ENCODE measurements around the gene NEXN. TPM values are rescaled to one million over a fixed set of nuclear protein-coding genes. Genes with fewer than 3 reads are reported as not detected.

The NEXN gene
- total RNA-seq, 1 experiment from 2014 or later = 0.15 TPM

GRCh38 chr1:77850082-77850481, 38.3 kb upstream of the NEXN start:
- H3K4me3 ChIP-seq (replicated peaks in 1 of 2; ENCODE audit: low read depth in 1 of 2, low read length in 2 of 2) = no peak overlapping the region
- TF ChIP-seq CEBPB (IDR thresholded peaks at IDR 0.05; ENCODE audit: low read depth) (no peak), SIN3A (IDR thresholded peaks at IDR 0.05; ENCODE audit: low read depth) (no peak), ZFX (IDR thresholded peaks at IDR 0.05) (no peak), ZNF274 (IDR thresholded peaks at IDR 0.05; ENCODE audit: low read depth, low read length) (no peak), FOSL1 (IDR thresholded peaks at IDR 0.05; ENCODE audit: low read depth) (no peak), ZBTB33 (IDR thresholded peaks at IDR 0.05; ENCODE audit: extremely low read depth, insufficient replicate concordance, low read length) (no peak), POLR2A (IDR thresholded peaks at IDR 0.05; ENCODE audit: borderline replicate concordance, extremely low read depth, insufficient read depth, insufficient read length) (no peak), TCF7L2 (IDR thresholded peaks at IDR 0.05; ENCODE audit: borderline replicate concordance, extremely low read depth, insufficient read depth, insufficient read length) (no peak), EGR1 (IDR thresholded peaks at IDR 0.05; ENCODE audit: low read depth) (no peak), SP1 (IDR thresholded peaks at IDR 0.05; ENCODE audit: low read depth) (no peak), EZH2phosphoT487 (IDR thresholded peaks at IDR 0.05; ENCODE audit: borderline replicate concordance) (no peak), EZH2 (IDR thresholded peaks at IDR 0.05) (no peak), ELF1 (IDR thresholded peaks at IDR 0.05; ENCODE audit: borderline replicate concordance, low read depth) (no peak), POLR2AphosphoS5 (IDR thresholded peaks at IDR 0.05; ENCODE audit: low read depth, low read length) (no peak)
- TF ChIP-seq, protein P1, sequence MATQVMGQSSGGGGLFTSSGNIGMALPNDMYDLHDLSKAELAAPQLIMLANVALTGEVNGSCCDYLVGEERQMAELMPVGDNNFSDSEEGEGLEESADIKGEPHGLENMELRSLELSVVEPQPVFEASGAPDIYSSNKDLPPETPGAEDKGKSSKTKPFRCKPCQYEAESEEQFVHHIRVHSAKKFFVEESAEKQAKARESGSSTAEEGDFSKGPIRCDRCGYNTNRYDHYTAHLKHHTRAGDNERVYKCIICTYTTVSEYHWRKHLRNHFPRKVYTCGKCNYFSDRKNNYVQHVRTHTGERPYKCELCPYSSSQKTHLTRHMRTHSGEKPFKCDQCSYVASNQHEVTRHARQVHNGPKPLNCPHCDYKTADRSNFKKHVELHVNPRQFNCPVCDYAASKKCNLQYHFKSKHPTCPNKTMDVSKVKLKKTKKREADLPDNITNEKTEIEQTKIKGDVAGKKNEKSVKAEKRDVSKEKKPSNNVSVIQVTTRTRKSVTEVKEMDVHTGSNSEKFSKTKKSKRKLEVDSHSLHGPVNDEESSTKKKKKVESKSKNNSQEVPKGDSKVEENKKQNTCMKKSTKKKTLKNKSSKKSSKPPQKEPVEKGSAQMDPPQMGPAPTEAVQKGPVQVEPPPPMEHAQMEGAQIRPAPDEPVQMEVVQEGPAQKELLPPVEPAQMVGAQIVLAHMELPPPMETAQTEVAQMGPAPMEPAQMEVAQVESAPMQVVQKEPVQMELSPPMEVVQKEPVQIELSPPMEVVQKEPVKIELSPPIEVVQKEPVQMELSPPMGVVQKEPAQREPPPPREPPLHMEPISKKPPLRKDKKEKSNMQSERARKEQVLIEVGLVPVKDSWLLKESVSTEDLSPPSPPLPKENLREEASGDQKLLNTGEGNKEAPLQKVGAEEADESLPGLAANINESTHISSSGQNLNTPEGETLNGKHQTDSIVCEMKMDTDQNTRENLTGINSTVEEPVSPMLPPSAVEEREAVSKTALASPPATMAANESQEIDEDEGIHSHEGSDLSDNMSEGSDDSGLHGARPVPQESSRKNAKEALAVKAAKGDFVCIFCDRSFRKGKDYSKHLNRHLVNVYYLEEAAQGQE (IDR thresholded peaks at IDR 0.05; ENCODE audit: low read depth) = no peak
- TF ChIP-seq, protein P2, sequence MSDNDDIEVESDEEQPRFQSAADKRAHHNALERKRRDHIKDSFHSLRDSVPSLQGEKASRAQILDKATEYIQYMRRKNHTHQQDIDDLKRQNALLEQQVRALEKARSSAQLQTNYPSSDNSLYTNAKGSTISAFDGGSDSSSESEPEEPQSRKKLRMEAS (IDR thresholded peaks at IDR 0.05) = no peak
- TF ChIP-seq, protein P3, sequence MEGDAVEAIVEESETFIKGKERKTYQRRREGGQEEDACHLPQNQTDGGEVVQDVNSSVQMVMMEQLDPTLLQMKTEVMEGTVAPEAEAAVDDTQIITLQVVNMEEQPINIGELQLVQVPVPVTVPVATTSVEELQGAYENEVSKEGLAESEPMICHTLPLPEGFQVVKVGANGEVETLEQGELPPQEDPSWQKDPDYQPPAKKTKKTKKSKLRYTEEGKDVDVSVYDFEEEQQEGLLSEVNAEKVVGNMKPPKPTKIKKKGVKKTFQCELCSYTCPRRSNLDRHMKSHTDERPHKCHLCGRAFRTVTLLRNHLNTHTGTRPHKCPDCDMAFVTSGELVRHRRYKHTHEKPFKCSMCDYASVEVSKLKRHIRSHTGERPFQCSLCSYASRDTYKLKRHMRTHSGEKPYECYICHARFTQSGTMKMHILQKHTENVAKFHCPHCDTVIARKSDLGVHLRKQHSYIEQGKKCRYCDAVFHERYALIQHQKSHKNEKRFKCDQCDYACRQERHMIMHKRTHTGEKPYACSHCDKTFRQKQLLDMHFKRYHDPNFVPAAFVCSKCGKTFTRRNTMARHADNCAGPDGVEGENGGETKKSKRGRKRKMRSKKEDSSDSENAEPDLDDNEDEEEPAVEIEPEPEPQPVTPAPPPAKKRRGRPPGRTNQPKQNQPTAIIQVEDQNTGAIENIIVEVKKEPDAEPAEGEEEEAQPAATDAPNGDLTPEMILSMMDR (IDR thresholded peaks at IDR 0.05 in 2 of 3, conservative IDR thresholded peaks at IDR 0.05 in 1 of 3; ENCODE audit: borderline replicate concordance in 1 of 3, insufficient read depth in 1 of 3, low read depth in 2 of 3, low read length in 2 of 3) = no peak
- H3K36me3 ChIP-seq (ENCODE audit: control insufficient read depth in 1 of 2, insufficient read depth in 2 of 2, low read length in 2 of 2) = no peaks in the 10 kb centered on the region
- no TSS peak for BruUV-seq (replicated peaks)
- H3K4me1 ChIP-seq (ENCODE audit: control insufficient read depth in 1 of 2, insufficient read depth in 2 of 2, low read length in 2 of 2) = no peaks in the 10 kb centered on the region
- H3K79me2 ChIP-seq (ENCODE audit: insufficient read depth, low read length) = no peaks in the 10 kb centered on the region
- no peak overlapping the region for H2AFZ ChIP-seq (ENCODE audit: low read depth, low read length, poor library complexity, severe bottlenecking)
- no peak overlapping the region for H3K9ac ChIP-seq (ENCODE audit: low read length)
- ATAC-seq (no peak), DNase-seq (ENCODE audit: low read depth, low spot score) (no peak)
- H3K9me2 ChIP-seq (ENCODE audit: insufficient read depth) = no peaks in the 10 kb centered on the region
- ChIA-PET RAD21 (ENCODE audit: low non-redundant PET in 1 of 2, low total read pairs in 2 of 2, uncharacterized antibody in 2 of 2, unreplicated experiment in 2 of 2) (no interaction called here), POLR2A (no interaction called here), CTCF (no interaction called here)
- intact Hi-C loops (cut with micrococcal nuclease) = no loop called here
- no peaks in the 10 kb centered on the region for H3K27me3 ChIP-seq (ENCODE audit: insufficient read depth, low read length)
- H3K9me3 ChIP-seq (ENCODE audit: control insufficient read depth in 1 of 2, insufficient read depth in 1 of 2, low read depth in 1 of 2, low read length in 2 of 2) = no peaks in the 10 kb centered on the region
- H3K27ac ChIP-seq (ENCODE audit: low read depth, low read length) = no peak overlapping the region
- H3K4me2 ChIP-seq (ENCODE audit: low read length) = no peak overlapping the region
- 0 out of 2 replicates have a peak, but pooled peaks cover 1% of the 10 kb centered on the region for H4K20me1 ChIP-seq (ENCODE audit: insufficient read depth)
